A549 treated with Hydrocortisone at 1 μM for 4 hours (cell line): ENCODE data around the gene FAIM2. TPM values are rescaled to one million over a fixed set of nuclear protein-coding genes. Genes with fewer than 3 reads are reported as not detected.

Experiments
- total RNA-seq: library from RNA; stranded (reverse); fragments of 200-300 nt; extraction: Qiagen RNA extraction; gene quantifications from 5 replicates; pipeline ENCODE4 v1.2.3, GENCODE V29; 2022

FAIM2 gene
- total RNA-seq: 0.02 TPM in 1 of 5 replicates, not detected in the others

GRCh38 chr12:49903700-49904423 is at the start of gene FAIM2:
FAIM2 (minus strand) TSS chr12:49903900; CDS start chr12:49903792, 108 bp downstream.

GRCh38 chr12:49950273-49951251 is 46.9 kb upstream of the FAIM2 start, which contains the start of gene AQP2:
AQP2 (plus strand) TSS chr12:49950737; CDS start chr12:49950831, 94 bp downstream.

GRCh38 chr12:49842519-49843352 is 61.0 kb downstream of the FAIM2 start, which contains the start of gene BCDIN3D:
BCDIN3D (minus strand) TSS chr12:49843106; CDS start chr12:49843087, 19 bp downstream.

GRCh38 chr12:49828133-49829091 is 75.3 kb downstream of the FAIM2 start, which contains the start of gene NCKAP5L:
NCKAP5L (minus strand) TSS chr12:49828413; CDS start chr12:49804044, 24,369 bp downstream.

Other genes with a start within 250 kb of the FAIM2 start
- gene FMNL3, start 196.5 kb downstream of the FAIM2 start, total RNA-seq: 1.1 to 2.5 TPM (median 2.0 TPM) in 5 replicates
- 471 to 512 TPM (median 502 TPM) in 5 replicates for gene TMBIM6, start 162.3 kb downstream of the FAIM2 start, total RNA-seq
- 8.0 to 9.7 TPM (median 9.0 TPM) in 5 replicates for gene NCKAP5L, start 75.5 kb downstream of the FAIM2 start, total RNA-seq
- gene BCDIN3D, start 60.8 kb downstream of the FAIM2 start, total RNA-seq: 4.3 to 4.9 TPM (median 4.4 TPM) in 5 replicates
- not detected in 5 replicates for gene AQP2, start 46.8 kb upstream of the FAIM2 start, total RNA-seq
- not detected in 5 replicates for gene AQP5, start 58.0 kb upstream of the FAIM2 start, total RNA-seq
- gene AQP6, start 69.0 kb upstream of the FAIM2 start, total RNA-seq: 0.13 TPM in 1 of 5 replicates, not detected in the others
- 71.8 to 105 TPM (median 79.8 TPM) in 5 replicates for gene RACGAP1, start 121.6 kb upstream of the FAIM2 start, total RNA-seq
- gene ASIC1, start 153.7 kb upstream of the FAIM2 start, total RNA-seq: 5.2 to 5.9 TPM (median 5.6 TPM) in 5 replicates
- 59.4 to 81.8 TPM (median 68.4 TPM) in 5 replicates for gene SMARCD1, start 181.4 kb upstream of the FAIM2 start, total RNA-seq
- 0.13 to 0.38 TPM (median 0.18 TPM) in 5 replicates for gene GPD1, start 200.1 kb upstream of the FAIM2 start, total RNA-seq
- gene COX14, start 208.3 kb upstream of the FAIM2 start, total RNA-seq: 53.0 to 78.7 TPM (median 75.6 TPM) in 5 replicates